ENCODE measurements around the gene PRKAA1.

GRCh38 chr5:40797273-40798011 lies 732 bp downstream of the PRKAA1 start:
- TF ChIP-seq CTCF (IDR thresholded peaks at IDR 0.05) (no peak), POLR2A (IDR thresholded peaks at IDR 0.05; ENCODE audit: low read depth) (no peak)

All from esophagus muscularis mucosa (tissue), 3 donors.